Gastrocnemius medialis (tissue), 4 donors: Measurements from ENCODE around the gene EVA1B.

Source experiments
- CTCF ChIP-seq, 5 experiments: fragments of 450-650 bp in 3 of 5; fragments of 200-600 bp in 2 of 5; sonication (generic) in 2 of 5; IDR thresholded peaks in 4 of 5; conservative IDR thresholded peaks in 1 of 5; 1 replicate in 4 of 5; 2 replicates in 1 of 5; pipeline ENCODE4 v1.5.1; 2016 to 2019; ENCODE audit warnings: antibody characterized with exemption in 5 of 5, mild to moderate bottlenecking in 3 of 5, moderate library complexity in 3 of 5
- POLR2A ChIP-seq, 2 donors: fragments of 450-650 bp; IDR thresholded peaks; one replicate each; pipeline ENCODE4 v1.6.1; 2017; ENCODE audit warnings: antibody characterized with exemption in 2 of 2, mild to moderate bottlenecking in 2 of 2, moderate library complexity in 2 of 2

- TF ChIP-seq CTCF (IDR thresholded peaks at IDR 0.05 in 4 of 5, conservative IDR thresholded peaks at IDR 0.05 in 1 of 5): no peak
- TF ChIP-seq POLR2A (IDR thresholded peaks at IDR 0.05): no peak
Observed at GRCh38 chr1:36350659-36351226, 27.3 kb upstream of the EVA1B start.
